ENCODE results near the gene EVX1.

DNA sequence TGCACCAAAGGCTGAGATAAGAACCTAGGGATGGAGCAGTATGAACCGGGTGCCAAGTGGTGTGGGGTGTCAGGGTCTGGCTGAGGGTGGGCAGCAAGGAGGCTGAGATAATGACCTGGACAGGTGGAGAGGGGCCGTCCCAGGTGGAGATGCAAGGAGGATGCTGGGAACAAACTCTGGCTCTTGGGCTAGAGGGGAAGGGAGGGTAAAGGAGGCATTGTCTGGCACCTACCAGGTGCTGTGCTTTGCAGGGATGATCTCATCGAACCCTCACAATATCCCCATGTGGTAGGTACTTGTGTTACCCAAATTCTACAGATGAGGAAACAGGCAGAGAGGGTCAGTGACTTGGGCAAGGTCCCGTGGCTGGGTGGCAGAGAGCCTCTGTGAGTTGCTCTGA is 22.8 kb upstream of the EVX1 start:
- TF ChIP-seq, protein P1, sequence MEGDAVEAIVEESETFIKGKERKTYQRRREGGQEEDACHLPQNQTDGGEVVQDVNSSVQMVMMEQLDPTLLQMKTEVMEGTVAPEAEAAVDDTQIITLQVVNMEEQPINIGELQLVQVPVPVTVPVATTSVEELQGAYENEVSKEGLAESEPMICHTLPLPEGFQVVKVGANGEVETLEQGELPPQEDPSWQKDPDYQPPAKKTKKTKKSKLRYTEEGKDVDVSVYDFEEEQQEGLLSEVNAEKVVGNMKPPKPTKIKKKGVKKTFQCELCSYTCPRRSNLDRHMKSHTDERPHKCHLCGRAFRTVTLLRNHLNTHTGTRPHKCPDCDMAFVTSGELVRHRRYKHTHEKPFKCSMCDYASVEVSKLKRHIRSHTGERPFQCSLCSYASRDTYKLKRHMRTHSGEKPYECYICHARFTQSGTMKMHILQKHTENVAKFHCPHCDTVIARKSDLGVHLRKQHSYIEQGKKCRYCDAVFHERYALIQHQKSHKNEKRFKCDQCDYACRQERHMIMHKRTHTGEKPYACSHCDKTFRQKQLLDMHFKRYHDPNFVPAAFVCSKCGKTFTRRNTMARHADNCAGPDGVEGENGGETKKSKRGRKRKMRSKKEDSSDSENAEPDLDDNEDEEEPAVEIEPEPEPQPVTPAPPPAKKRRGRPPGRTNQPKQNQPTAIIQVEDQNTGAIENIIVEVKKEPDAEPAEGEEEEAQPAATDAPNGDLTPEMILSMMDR (IDR thresholded peaks at IDR 0.05 in 4 of 5, conservative IDR thresholded peaks at IDR 0.05 in 1 of 5) = no peak
- no peak for TF ChIP-seq POLR2A (IDR thresholded peaks at IDR 0.05)
